Cardiac fibroblast (primary cell): ENCODE measurements around the gene ATP9A.
A peak's percentile ranks its signal among the peaks of the same experiment; 100 is the strongest.
"Not testable (repeated sequence)": the region's sequence is repeated elsewhere in the genome, so short reads cannot be mapped to it uniquely, and the experiment has no call there.

Experiments
- DNase-seq, 2 donors: peaks; one replicate each; pipeline versions ENCODE4 v3.0.0 to v3.0.0-alpha.2; 2010; ENCODE audit warnings: low read depth in 2 of 2
- H3K4me3 ChIP-seq, 2 donors: replicated peaks in 1 of 2; 1 replicate in 1 of 2; 2 replicates in 1 of 2; pipeline ENCODE4 v1.5.1; 2011; ENCODE audit warnings: low read depth in 2 of 2, low read length in 2 of 2, mild to moderate bottlenecking in 2 of 2, moderate library complexity in 1 of 2
- TF ChIP-seq, protein P1 (sequence below): IDR thresholded peaks from one replicate; pipeline ENCODE4 v1.5.1; 2011; ENCODE audit warnings: low read depth, mild to moderate bottlenecking, low read length, inconsistent platforms

ATP9A gene

DNA sequence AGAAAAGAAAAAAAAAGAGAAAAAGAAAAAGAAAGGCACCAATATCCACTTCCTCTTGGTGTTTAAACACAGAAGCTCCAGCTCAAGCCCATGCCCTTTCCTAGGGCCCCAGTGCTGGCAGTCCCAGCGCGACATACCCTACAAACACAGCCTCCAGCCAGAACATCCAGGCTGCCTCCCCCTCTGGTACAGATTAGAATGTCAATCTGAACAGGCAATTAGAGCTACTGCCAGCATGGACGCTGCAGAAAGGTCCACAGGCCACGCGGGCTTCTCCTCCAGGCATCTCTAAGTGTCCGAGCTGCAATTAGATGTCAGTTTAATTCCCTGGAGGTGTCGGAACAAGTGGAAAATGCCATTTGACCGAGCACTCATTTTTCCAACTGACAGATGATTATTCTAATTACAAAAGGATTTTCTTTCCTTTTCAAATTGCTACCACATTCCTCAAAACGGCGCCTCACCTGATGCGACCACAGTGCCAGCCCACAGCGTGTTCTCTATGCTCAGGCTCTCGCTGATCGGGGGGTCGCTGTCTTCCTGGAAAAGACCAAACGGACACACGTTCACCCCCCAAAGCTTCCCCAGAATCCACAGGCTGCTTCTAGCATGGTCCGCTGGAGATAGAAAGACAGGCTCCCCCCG is 79.5 kb downstream of the ATP9A start:
- DNase-seq: no peak
- no peak overlapping the region for H3K4me3 ChIP-seq

DNA sequence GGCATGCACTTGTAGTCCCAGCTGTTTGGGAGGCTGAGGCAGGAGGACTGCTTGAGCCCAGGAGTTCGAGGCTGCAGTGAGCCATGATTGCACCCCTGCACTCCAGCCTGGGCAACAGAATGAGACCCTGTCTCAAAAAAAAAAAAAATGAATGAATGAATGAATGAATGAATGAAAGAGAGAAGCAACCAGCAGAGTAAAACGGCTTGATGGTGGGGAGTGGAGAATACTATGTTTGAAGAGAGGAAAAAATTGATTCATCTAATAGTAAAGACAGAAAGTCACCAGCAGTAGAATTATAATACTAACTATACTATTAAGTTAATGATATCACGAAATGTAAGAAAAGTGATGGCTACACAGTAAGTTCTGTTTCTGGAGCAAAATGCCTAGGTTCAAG is 80.6 kb downstream of the ATP9A start:
- no peak for DNase-seq
- no peak overlapping the region for H3K4me3 ChIP-seq
- TF ChIP-seq, protein P1, sequence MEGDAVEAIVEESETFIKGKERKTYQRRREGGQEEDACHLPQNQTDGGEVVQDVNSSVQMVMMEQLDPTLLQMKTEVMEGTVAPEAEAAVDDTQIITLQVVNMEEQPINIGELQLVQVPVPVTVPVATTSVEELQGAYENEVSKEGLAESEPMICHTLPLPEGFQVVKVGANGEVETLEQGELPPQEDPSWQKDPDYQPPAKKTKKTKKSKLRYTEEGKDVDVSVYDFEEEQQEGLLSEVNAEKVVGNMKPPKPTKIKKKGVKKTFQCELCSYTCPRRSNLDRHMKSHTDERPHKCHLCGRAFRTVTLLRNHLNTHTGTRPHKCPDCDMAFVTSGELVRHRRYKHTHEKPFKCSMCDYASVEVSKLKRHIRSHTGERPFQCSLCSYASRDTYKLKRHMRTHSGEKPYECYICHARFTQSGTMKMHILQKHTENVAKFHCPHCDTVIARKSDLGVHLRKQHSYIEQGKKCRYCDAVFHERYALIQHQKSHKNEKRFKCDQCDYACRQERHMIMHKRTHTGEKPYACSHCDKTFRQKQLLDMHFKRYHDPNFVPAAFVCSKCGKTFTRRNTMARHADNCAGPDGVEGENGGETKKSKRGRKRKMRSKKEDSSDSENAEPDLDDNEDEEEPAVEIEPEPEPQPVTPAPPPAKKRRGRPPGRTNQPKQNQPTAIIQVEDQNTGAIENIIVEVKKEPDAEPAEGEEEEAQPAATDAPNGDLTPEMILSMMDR: no peak

More for the DNA sequence above, 79.5 kb downstream of the ATP9A start:
- TF ChIP-seq, protein P1: no peak

DNA sequence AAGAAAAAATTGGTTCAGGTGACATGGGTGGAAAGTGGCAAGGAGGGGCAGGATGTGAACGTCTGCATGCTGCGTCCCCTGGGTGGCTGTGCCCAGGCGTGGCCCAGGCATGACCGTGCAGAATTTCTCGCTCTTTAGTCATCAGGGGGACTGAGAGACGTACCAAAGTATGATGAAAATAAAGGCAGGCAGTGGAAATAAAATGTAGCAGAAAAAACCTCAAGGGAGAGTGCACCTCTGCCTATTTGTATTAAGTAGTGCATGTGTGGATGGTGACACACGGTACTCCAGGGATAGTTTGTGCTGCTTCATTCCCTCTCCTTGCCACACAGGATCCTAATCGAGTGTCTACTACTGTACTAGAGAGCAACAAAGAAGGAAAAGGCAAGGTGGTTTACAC is 81.1 kb downstream of the ATP9A start:
- H3K4me3 ChIP-seq: no peak overlapping the region
- TF ChIP-seq, protein P1: no peak
- peak; percentile 25 to 88 for DNase-seq

DNA sequence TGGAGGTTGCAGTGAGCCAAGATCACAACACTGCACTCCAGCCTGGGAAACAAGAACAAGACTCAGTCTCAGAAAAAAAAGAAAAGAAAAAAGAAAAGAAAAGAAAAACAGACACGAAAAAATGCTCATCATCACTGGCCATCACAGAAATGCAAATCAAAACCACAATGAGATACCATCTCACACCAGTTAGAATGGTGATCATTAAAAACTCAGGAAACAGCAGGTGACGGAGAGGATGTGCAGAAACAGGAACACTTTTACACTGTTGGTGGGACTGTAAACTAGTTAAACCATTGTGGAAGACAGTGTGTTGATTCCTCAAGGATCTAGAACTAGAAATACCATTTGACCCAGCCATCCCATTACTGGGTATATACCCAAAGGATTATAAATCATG is 82.7 kb downstream of the ATP9A start:
- H3K4me3 ChIP-seq, DNase-seq: not testable (repeated sequence)

DNA sequence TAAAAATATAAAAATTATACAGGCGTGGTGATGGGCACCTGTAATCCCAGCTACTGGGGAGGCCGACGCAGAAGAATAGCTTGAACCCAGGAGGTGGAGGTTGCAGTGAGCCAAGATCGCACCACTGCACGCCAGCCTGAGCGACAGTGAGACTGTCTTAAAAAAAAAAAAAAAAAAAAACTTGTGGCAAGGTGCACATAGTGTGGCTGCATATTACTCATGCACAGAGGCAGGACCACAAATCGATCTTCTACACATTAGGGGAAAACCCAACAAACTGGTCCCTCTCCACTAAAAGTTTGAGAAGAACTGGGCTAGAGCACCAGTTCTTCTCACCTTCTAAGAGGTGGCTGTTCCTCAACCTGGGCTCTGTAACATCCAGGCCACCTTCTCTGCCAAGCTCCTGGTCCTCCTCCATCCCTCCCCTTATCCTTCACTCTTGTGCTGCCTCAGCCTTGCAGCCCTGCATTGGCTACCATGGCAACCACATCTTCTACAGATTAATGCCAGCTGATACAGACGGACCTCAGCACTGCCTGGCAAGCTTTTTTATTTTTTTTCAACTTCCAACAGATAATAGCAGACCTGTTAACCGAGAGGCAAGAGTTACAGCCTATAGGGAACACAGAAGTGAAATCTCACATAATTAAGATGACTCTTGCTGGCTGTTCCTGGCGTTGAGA is 88.0 kb downstream of the ATP9A start:
- TF ChIP-seq, protein P1: no peak
- H3K4me3 ChIP-seq: no peak overlapping the region

DNA sequence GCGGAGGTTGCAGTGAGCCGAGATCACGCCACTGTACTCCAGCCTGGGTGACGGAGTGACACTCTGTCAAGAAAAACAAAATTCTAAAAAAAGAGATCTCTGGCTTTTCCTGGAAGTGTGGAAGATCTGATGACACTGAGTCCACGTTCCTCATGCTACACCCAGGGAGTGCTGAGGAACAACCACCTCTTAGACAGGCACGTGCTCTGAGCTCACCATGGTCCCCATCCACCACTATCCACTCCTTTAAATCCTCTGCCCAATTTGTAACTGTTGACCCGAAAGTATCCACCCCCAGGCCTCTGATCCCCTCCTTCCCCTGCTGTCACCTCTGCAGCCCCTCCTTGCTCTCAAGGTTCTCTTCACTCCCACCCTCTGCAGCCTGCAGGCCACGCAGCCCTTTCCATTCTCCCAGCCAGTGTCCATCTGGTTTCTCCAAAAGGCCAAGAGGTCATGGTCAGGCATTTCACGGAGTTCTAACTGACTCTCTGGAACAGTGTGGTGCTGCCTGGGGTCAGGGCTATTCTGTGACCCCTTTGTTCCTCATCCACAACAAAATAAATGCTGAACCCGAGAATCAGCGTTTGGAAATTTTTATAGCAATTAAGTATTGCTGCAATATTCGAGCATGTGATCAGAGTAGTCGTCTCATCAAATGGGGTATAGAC is 88.8 kb downstream of the ATP9A start:
- TF ChIP-seq, protein P1: no peak

More for the DNA sequence above, 88.0 kb downstream of the ATP9A start:
- DNase-seq: no peak

DNA sequence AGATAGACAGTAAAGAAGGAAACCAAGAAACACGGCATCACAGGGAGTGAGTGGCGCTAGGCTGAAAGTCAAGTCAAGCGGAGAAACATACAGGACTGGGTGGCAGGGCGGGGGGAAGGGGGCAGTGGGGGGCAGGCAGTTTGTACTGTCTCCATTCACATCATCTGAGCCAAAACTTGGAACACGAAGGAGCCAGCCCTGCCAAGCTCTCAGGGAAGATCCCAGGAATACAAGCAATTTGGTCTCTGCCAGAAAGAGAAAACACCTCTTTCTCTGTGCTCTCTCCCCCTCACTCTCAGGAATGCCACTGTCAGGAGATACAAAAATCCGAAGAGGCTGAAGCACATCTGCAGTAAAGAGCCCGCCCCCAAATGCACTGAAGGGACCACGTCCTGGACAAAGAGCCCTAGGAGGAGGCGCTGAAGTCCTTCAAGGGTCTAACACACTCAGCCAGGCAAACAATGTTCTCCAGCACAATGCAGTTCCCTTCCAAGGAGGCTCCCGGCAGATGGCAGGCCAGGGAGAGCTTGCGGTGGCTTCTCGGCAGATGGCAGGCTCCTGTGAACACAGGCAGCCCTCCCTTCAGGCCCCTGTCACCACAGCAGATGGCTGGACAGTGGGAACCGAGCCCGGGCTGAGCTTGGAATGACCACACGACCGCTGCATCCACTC is 90.0 kb downstream of the ATP9A start:
- H3K4me3 ChIP-seq: no peak overlapping the region
- TF ChIP-seq, protein P1: no peak
- DNase-seq: peak in 1 of 2 donors; percentile 18

More for the DNA sequence above, 88.8 kb downstream of the ATP9A start:
- DNase-seq: no peak
- no peak overlapping the region for H3K4me3 ChIP-seq
